HepG2 (cell line): ENCODE measurements around the gene MIEF2. TPM values are rescaled to one million over a fixed set of nuclear protein-coding genes. Genes with fewer than 3 reads are reported as not detected.
A peak's percentile ranks its signal among the peaks of the same experiment; 100 is the strongest.

ENCODE experiments used
- ATAC-seq: fragments of 200-7000 bp; cut with Tn5 transposase; 3 replicates; pipeline ENCODE4 v1.9.1; 2020; ENCODE audit warnings: mild to moderate bottlenecking, moderate library complexity
- BruUV-seq: library from RNA; stranded (reverse); fragments of 400-500 nt; replicated peaks from 2 replicates; lab custom pipeline; 2021; lab: Mats Ljungman, UMichigan
- CTCF ChIA-PET: fragments of 300-600 bp; formaldehyde crosslinking; extraction: SDS; loops from one replicate; lab custom pipeline; 2021; ENCODE audit warnings: low total read pairs, inconsistent platforms, low intra/inter-chr PET ratio; lab: Yijun Ruan, JAX
- POLR2A ChIA-PET: fragments of 350-600 bp; sonication (Branson Sonifier 250); formaldehyde crosslinking; loops from one replicate; lab custom pipeline; 2020; ENCODE audit warnings: antibody characterized with exemption, inconsistent platforms; lab: Yijun Ruan, JAX
- DNase-seq: peaks from one replicate; pipeline ENCODE4 v3.0.0-alpha.2; 2015; ENCODE audit warnings: low spot score
- FAIRE-seq: peaks from 3 replicates; lab custom pipeline; 2011; peaks lifted over from hg19 to GRCh38; lab: Jason Lieb, UNC
- H2AFZ ChIP-seq: one replicate; pipeline ENCODE4 v1.6.1; 2011; ENCODE audit warnings: low read length, inconsistent platforms
- H3K27ac ChIP-seq: fragments of 300-600 bp; 3 replicates; pipeline ENCODE4 v1.8.0; 2011; ENCODE audit warnings: mixed run types, mild to moderate bottlenecking, mixed read lengths, low read length, inconsistent platforms; ENCODE audit not compliant: insufficient read depth; ENCODE audit errors: extremely low read length
- H3K27me3 ChIP-seq, 2 experiments: fragments of 200-600 bp in 1 of 2; 2 replicates in 1 of 2; 3 replicates in 1 of 2; pipeline versions ENCODE4 v1.6.0 to v1.8.0; 2011; ENCODE audit warnings: low read length in 2 of 2, mild to moderate bottlenecking in 2 of 2, moderate library complexity in 2 of 2, inconsistent platforms in 1 of 2; ENCODE audit not compliant: insufficient read depth in 2 of 2, control insufficient read depth in 1 of 2
- H3K36me3 ChIP-seq, 2 experiments: fragments of 200-600 bp in 1 of 2; replicated peaks in 1 of 2; 2 replicates in 1 of 2; 3 replicates in 1 of 2; pipeline versions ENCODE4 v1.5.1 to v1.8.0; 2011; ENCODE audit warnings: low read length in 2 of 2, inconsistent platforms in 1 of 2; ENCODE audit not compliant: insufficient read depth in 2 of 2, control insufficient read depth in 1 of 2
- H3K4me1 ChIP-seq: 2 replicates; pipeline ENCODE4 v1.5.1; 2012; ENCODE audit warnings: low read length, inconsistent platforms; ENCODE audit not compliant: insufficient read depth
- H3K4me2 ChIP-seq: 2 replicates; pipeline ENCODE4 v1.6.0; 2011; ENCODE audit warnings: low read depth, low read length, inconsistent platforms
- H3K4me3 ChIP-seq, 3 experiments: fragments of 200-600 bp in 1 of 3; sonication (generic), shearing (Covaris generic) in 1 of 3; replicated peaks in 1 of 3; 2 replicates each; pipeline ENCODE4 v1.5.1; 2011 to 2016; ENCODE audit warnings: low read length in 3 of 3, inconsistent platforms in 2 of 3, low read depth in 2 of 3, mild to moderate bottlenecking in 2 of 3, control low read depth in 1 of 3, mixed read lengths in 1 of 3; ENCODE audit not compliant: insufficient read depth in 1 of 3
- H3K79me2 ChIP-seq: one replicate; pipeline ENCODE4 v1.6.1; 2011; ENCODE audit warnings: low read length, inconsistent platforms; ENCODE audit not compliant: insufficient read depth
- H3K9ac ChIP-seq: 2 replicates; pipeline ENCODE4 v1.6.0; 2011; ENCODE audit warnings: mild to moderate bottlenecking, low read depth, low read length, inconsistent platforms; ENCODE audit not compliant: insufficient read depth
- H3K9me3 ChIP-seq: 2 replicates; pipeline ENCODE4 v1.5.1; 2012; ENCODE audit warnings: mild to moderate bottlenecking, low read length
- H4K20me1 ChIP-seq: 2 replicates; pipeline ENCODE4 v1.6.0; 2011; ENCODE audit warnings: inconsistent platforms, mild to moderate bottlenecking, low read length, moderate library complexity; ENCODE audit not compliant: insufficient read depth
- AHR ChIP-seq: IDR thresholded peaks from 2 replicates; pipeline ENCODE4 v1.6.1; 2018; ENCODE audit warnings: missing genetic modification reagents, missing compliant biosample characterization
- FIP1L1 ChIP-seq: fragments of 200-400 bp; formaldehyde crosslinking; IDR thresholded peaks from 2 replicates; pipeline ENCODE4 v1.6.1; 2018; ENCODE audit warnings: low read depth, mild to moderate bottlenecking, low read length, moderate library complexity, borderline replicate concordance; ENCODE audit not compliant: insufficient read depth
- MEIS2 ChIP-seq: sonication (generic); formaldehyde crosslinking; IDR thresholded peaks from 2 replicates; pipeline ENCODE4 v1.9.0; 2021; ENCODE audit warnings: mild to moderate bottlenecking, missing genetic modification reagents
- NCOA2 ChIP-seq: sonication (generic); formaldehyde crosslinking; IDR thresholded peaks from 2 replicates; pipeline ENCODE4 v1.8.0; 2022; ENCODE audit warnings: inconsistent platforms
- NR2C2 ChIP-seq: sonication (generic); formaldehyde crosslinking; IDR thresholded peaks from 2 replicates; pipeline ENCODE4 v1.4.0; 2020; ENCODE audit warnings: missing genetic modification reagents, mild to moderate bottlenecking, moderate library complexity, borderline replicate concordance
- PHF21A ChIP-seq: sonication (generic); formaldehyde crosslinking; IDR thresholded peaks from 2 replicates; pipeline ENCODE4 v1.5.0; 2020; ENCODE audit warnings: mild to moderate bottlenecking, missing genetic modification reagents
- REL ChIP-seq: sonication (generic); formaldehyde crosslinking; conservative IDR thresholded peaks from 2 replicates; pipeline ENCODE4 v1.8.0; 2022; ENCODE audit warnings: mild to moderate bottlenecking, missing genetic modification reagents, moderate library complexity
- SOX13 ChIP-seq, 3 experiments: fragments of 450-650 bp in 1 of 3; sonication (generic) in 1 of 3; formaldehyde crosslinking in 1 of 3; IDR thresholded peaks in 2 of 3; conservative IDR thresholded peaks in 1 of 3; 2 replicates each; pipeline versions ENCODE4 v1.5.0 to v1.6.1; 2016 to 2020; ENCODE audit warnings: antibody characterized with exemption in 1 of 3, mild to moderate bottlenecking in 1 of 3, missing compliant biosample characterization in 1 of 3, missing genetic modification reagents in 1 of 3, moderate library complexity in 1 of 3
- SRSF1 ChIP-seq: fragments of 200-400 bp; formaldehyde crosslinking; optimal IDR thresholded peaks from 2 replicates; pipeline ENCODE3; 2017; ENCODE audit warnings: mild to moderate bottlenecking, low read depth, low read length, moderate library complexity
- SUZ12 ChIP-seq: fragments of 150-350 bp; IDR thresholded peaks from 2 replicates; pipeline ENCODE4 v1.6.1; 2014; ENCODE audit warnings: low read depth, low read length
- THAP11 ChIP-seq: IDR thresholded peaks from 2 replicates; pipeline ENCODE4 v1.6.1; 2016; ENCODE audit warnings: missing biosample characterization, missing genetic modification reagents
- ZMAT5 ChIP-seq: sonication (generic); formaldehyde crosslinking; IDR thresholded peaks from 2 replicates; pipeline ENCODE4 v1.5.0; 2020; ENCODE audit warnings: mild to moderate bottlenecking, low read depth, missing genetic modification reagents, borderline replicate concordance
- ZNF136 ChIP-seq: sonication (generic); formaldehyde crosslinking; IDR thresholded peaks from 2 replicates; pipeline ENCODE4 v1.8.1; 2022; ENCODE audit warnings: low read depth, mild to moderate bottlenecking, moderate library complexity, missing genetic modification reagents
- ZNF569 ChIP-seq: sonication (generic); formaldehyde crosslinking; IDR thresholded peaks from 2 replicates; pipeline ENCODE4 v1.5.0; 2020; ENCODE audit warnings: mild to moderate bottlenecking, missing genetic modification reagents, moderate library complexity, borderline replicate concordance
- ZNF7 ChIP-seq: IDR thresholded peaks from 2 replicates; pipeline ENCODE4 v1.6.1; 2016; ENCODE audit warnings: missing biosample characterization, missing genetic modification reagents
- WGBS: methylation state at CpG from one replicate; pipeline ENCODE4 v1.1.6; 2017; ENCODE audit warnings: low lambda C conversion rate; 5-methylcytosine and 5-hydroxymethylcytosine counted together
- in situ Hi-C: cut with HindIII; loops from 2 replicates; pipeline ENCODE4 v1.10.0; 2017; ENCODE audit warnings: low pct_unique_long_range_greater_than_20kb; ENCODE audit not compliant: extremely low pct_ligation_motif_present
- intact Hi-C: fragments of 100-400 bp; cut with micrococcal nuclease; formaldehyde crosslinking; loops from one replicate; pipeline ENCODE4 v1.10.0; 2022; ENCODE audit not compliant: unreplicated experiment
- polyA plus RNA-seq, 8 experiments: library from polyadenylated mRNA; depleted of rRNA in 3 of 8; stranded (reverse) in 7 of 8; unstranded in 1 of 8; fragments of >200 nt; fragmentation: Illumina TruSeq in 4 of 8; extraction: Trizol in 4 of 8; gene quantifications; 2 replicates each; pipeline versions ENCODE4 v1.2.1 to v1.2.3, GENCODE V29; 2011 to 2016; ENCODE audit warnings: low read depth in 4 of 8, missing spikeins in 1 of 8, mixed read lengths in 1 of 8; ENCODE audit not compliant: insufficient read depth in 1 of 8
- total RNA-seq, 5 experiments: library from RNA; depleted of rRNA; stranded (reverse); fragments of >200 nt; fragmentation: Illumina TruSeq; extraction: Trizol; gene quantifications; 2 replicates each; pipeline ENCODE4 v1.2.3, GENCODE V29; 2016; ENCODE audit warnings: low read depth in 1 of 5
- TF ChIP-seq, protein P1 (sequence below): sonication (generic); formaldehyde crosslinking; IDR thresholded peaks from 2 replicates; pipeline ENCODE4 v1.4.0; 2020; ENCODE audit warnings: mild to moderate bottlenecking, missing genetic modification reagents
- TF ChIP-seq, protein P2 (sequence below): sonication (generic); formaldehyde crosslinking; IDR thresholded peaks from 2 replicates; pipeline ENCODE4 v1.9.0; 2021; ENCODE audit warnings: missing genetic modification reagents, borderline replicate concordance
- TF ChIP-seq, protein P3 (sequence below): sonication (generic); formaldehyde crosslinking; IDR thresholded peaks from 2 replicates; pipeline ENCODE4 v1.5.1; 2020; ENCODE audit warnings: missing genetic modification reagents, mild to moderate bottlenecking, borderline replicate concordance

Gene MIEF2
- total and polyA plus RNA-seq, 2 of the 13 experiments (the other 11 are each of a cell fraction or from before 2014, with no cell fraction given) = 6.0 to 8.0 TPM

GRCh38 chr17:18258356-18259038 is 2.0 kb upstream of the MIEF2 start, which contains the start of gene FLII:
Gene FLII, minus strand, starts transcription at chr17:18258738. Its CDS starts 48 bp downstream, at chr17:18258690.
- Histone ChIP-seq H3K4me1 (peaks cover 34% of the 10 kb centered on the region), H3K27ac (peak within 1 kb of the TSS; percentile 82), H3K36me3 (peaks cover 11 to 34% of the 10 kb centered on the region in 2 experiments; a peak in 4 of 5 replicates), H3K4me3 (peak within 1 kb of the TSS; percentile 67 to 95 (median 87)), H3K9ac (peak within 1 kb of the TSS; percentile 94), H2AFZ (peak within 1 kb of the TSS; percentile 89), H3K4me2 (peak within 1 kb of the TSS; percentile 99), H3K27me3 (no peaks in the 10 kb centered on the region; a peak in 1 of 5 replicates), H3K79me2 (peaks cover 30% of the 10 kb centered on the region), H3K9me3 (no peaks in the 10 kb centered on the region), H4K20me1 (peaks cover 8% of the 10 kb centered on the region; the same call in 1 of the 2 replicates)
- intact Hi-C loops (loop anchor here (5.0 kb wide), 1 partner anchor 59 kb away; the partner anchor contains the start of gene SMCR8), in situ Hi-C loops (loop anchor here (5.0 kb wide), 1 partner anchor 36 kb away; no protein-coding TSS in a partner anchor)
- FAIRE-seq (no peak), ATAC-seq (peak; percentile 46), DNase-seq (peak; percentile 19)
- 1% methylated on average over 21 of the region's 71 CpGs for WGBS
- CTCF ChIA-PET = no interaction called here
- POLR2A ChIA-PET = interaction anchor here (0.9 to 2.7 kb wide), 4 partner anchors 9 to 68 kb away, joined by 3 to 7 read pairs (median 5); no protein-coding TSS in a partner anchor
- BruUV-seq = no TSS peak
- no peak for TF ChIP-seq MEIS2 (CRISPR knock-in tag)
- no peak for TF ChIP-seq SUZ12
- no peak for TF ChIP-seq ZNF7
- no peak for TF ChIP-seq REL (CRISPR knock-in tag)
- no peak for TF ChIP-seq ZMAT5 (CRISPR knock-in tag)
- no peak for TF ChIP-seq ZNF569
- TF ChIP-seq, protein P1, sequence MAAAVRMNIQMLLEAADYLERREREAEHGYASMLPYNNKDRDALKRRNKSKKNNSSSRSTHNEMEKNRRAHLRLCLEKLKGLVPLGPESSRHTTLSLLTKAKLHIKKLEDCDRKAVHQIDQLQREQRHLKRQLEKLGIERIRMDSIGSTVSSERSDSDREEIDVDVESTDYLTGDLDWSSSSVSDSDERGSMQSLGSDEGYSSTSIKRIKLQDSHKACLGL (CRISPR knock-in tag) = no peak
- no peak for TF ChIP-seq FIP1L1
- TF ChIP-seq THAP11 (CRISPR knock-in tag) = no peak
- TF ChIP-seq, protein P2, sequence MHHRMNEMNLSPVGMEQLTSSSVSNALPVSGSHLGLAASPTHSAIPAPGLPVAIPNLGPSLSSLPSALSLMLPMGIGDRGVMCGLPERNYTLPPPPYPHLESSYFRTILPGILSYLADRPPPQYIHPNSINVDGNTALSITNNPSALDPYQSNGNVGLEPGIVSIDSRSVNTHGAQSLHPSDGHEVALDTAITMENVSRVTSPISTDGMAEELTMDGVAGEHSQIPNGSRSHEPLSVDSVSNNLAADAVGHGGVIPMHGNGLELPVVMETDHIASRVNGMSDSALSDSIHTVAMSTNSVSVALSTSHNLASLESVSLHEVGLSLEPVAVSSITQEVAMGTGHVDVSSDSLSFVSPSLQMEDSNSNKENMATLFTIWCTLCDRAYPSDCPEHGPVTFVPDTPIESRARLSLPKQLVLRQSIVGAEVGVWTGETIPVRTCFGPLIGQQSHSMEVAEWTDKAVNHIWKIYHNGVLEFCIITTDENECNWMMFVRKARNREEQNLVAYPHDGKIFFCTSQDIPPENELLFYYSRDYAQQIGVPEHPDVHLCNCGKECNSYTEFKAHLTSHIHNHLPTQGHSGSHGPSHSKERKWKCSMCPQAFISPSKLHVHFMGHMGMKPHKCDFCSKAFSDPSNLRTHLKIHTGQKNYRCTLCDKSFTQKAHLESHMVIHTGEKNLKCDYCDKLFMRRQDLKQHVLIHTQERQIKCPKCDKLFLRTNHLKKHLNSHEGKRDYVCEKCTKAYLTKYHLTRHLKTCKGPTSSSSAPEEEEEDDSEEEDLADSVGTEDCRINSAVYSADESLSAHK (CRISPR knock-in tag) = no peak
- no peak; the same call in 1 of the 2 replicates for TF ChIP-seq NCOA2 (CRISPR knock-in tag)
- TF ChIP-seq AHR (CRISPR knock-in tag) = no peak
- TF ChIP-seq ZNF136 (CRISPR knock-in tag) = no peak
- peak; percentile 61 for TF ChIP-seq SRSF1
- TF ChIP-seq PHF21A (CRISPR knock-in tag) = 0 out of 2 replicates have a peak, but pooled peaks have one; percentile 2
- peak; percentile 57 for TF ChIP-seq NR2C2 (CRISPR knock-in tag)
- TF ChIP-seq, protein P3, sequence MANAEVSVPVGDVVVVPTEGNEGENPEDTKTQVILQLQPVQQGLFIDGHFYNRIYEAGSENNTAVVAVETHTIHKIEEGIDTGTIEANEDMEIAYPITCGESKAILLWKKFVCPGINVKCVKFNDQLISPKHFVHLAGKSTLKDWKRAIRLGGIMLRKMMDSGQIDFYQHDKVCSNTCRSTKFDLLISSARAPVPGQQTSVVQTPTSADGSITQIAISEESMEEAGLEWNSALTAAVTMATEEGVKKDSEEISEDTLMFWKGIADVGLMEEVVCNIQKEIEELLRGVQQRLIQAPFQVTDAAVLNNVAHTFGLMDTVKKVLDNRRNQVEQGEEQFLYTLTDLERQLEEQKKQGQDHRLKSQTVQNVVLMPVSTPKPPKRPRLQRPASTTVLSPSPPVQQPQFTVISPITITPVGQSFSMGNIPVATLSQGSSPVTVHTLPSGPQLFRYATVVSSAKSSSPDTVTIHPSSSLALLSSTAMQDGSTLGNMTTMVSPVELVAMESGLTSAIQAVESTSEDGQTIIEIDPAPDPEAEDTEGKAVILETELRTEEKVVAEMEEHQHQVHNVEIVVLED (CRISPR knock-in tag) = no peak
- TF ChIP-seq SOX13 (IDR thresholded peaks at IDR 0.05) = no peak
- TF ChIP-seq SOX13 (CRISPR knock-in tag; conservative IDR thresholded peaks at IDR 0.05 in 1 of 2, IDR thresholded peaks at IDR 0.05 in 1 of 2) = no peak
